HepG2 (cell line): ENCODE results near the gene CCDC18. TPM values are rescaled to one million over a fixed set of nuclear protein-coding genes. Genes with fewer than 3 reads are reported as not detected.

Source experiments
- ATAC-seq: fragments of 200-7000 bp; cut with Tn5 transposase; 3 replicates; pipeline ENCODE4 v1.9.1; 2020; ENCODE audit warnings: mild to moderate bottlenecking, moderate library complexity
- BruUV-seq: library from RNA; stranded (reverse); fragments of 400-500 nt; replicated peaks from 2 replicates; lab custom pipeline; 2021; lab: Mats Ljungman, UMichigan
- CTCF ChIA-PET: fragments of 300-600 bp; formaldehyde crosslinking; extraction: SDS; loops from one replicate; lab custom pipeline; 2021; ENCODE audit warnings: low total read pairs, inconsistent platforms, low intra/inter-chr PET ratio; lab: Yijun Ruan, JAX
- POLR2A ChIA-PET: fragments of 350-600 bp; sonication (Branson Sonifier 250); formaldehyde crosslinking; loops from one replicate; lab custom pipeline; 2020; ENCODE audit warnings: antibody characterized with exemption, inconsistent platforms; lab: Yijun Ruan, JAX
- DNase-seq: peaks from one replicate; pipeline ENCODE4 v3.0.0-alpha.2; 2015; ENCODE audit warnings: low spot score
- FAIRE-seq: peaks from 3 replicates; lab custom pipeline; 2011; peaks lifted over from hg19 to GRCh38; lab: Jason Lieb, UNC
- H2AFZ ChIP-seq: one replicate; pipeline ENCODE4 v1.6.1; 2011; ENCODE audit warnings: low read length, inconsistent platforms
- H3K27ac ChIP-seq: fragments of 300-600 bp; 3 replicates; pipeline ENCODE4 v1.8.0; 2011; ENCODE audit warnings: mixed run types, mild to moderate bottlenecking, mixed read lengths, low read length, inconsistent platforms; ENCODE audit not compliant: insufficient read depth; ENCODE audit errors: extremely low read length
- H3K27me3 ChIP-seq, 2 experiments: fragments of 200-600 bp in 1 of 2; 2 replicates in 1 of 2; 3 replicates in 1 of 2; pipeline versions ENCODE4 v1.6.0 to v1.8.0; 2011; ENCODE audit warnings: low read length in 2 of 2, mild to moderate bottlenecking in 2 of 2, moderate library complexity in 2 of 2, inconsistent platforms in 1 of 2; ENCODE audit not compliant: insufficient read depth in 2 of 2, control insufficient read depth in 1 of 2
- H3K36me3 ChIP-seq, 2 experiments: fragments of 200-600 bp in 1 of 2; replicated peaks in 1 of 2; 2 replicates in 1 of 2; 3 replicates in 1 of 2; pipeline versions ENCODE4 v1.5.1 to v1.8.0; 2011; ENCODE audit warnings: low read length in 2 of 2, inconsistent platforms in 1 of 2; ENCODE audit not compliant: insufficient read depth in 2 of 2, control insufficient read depth in 1 of 2
- H3K4me1 ChIP-seq: 2 replicates; pipeline ENCODE4 v1.5.1; 2012; ENCODE audit warnings: low read length, inconsistent platforms; ENCODE audit not compliant: insufficient read depth
- H3K4me2 ChIP-seq: 2 replicates; pipeline ENCODE4 v1.6.0; 2011; ENCODE audit warnings: low read depth, low read length, inconsistent platforms
- H3K4me3 ChIP-seq, 3 experiments: fragments of 200-600 bp in 1 of 3; sonication (generic), shearing (Covaris generic) in 1 of 3; replicated peaks in 1 of 3; 2 replicates each; pipeline ENCODE4 v1.5.1; 2011 to 2016; ENCODE audit warnings: low read length in 3 of 3, inconsistent platforms in 2 of 3, low read depth in 2 of 3, mild to moderate bottlenecking in 2 of 3, control low read depth in 1 of 3, mixed read lengths in 1 of 3; ENCODE audit not compliant: insufficient read depth in 1 of 3
- H3K79me2 ChIP-seq: one replicate; pipeline ENCODE4 v1.6.1; 2011; ENCODE audit warnings: low read length, inconsistent platforms; ENCODE audit not compliant: insufficient read depth
- H3K9ac ChIP-seq: 2 replicates; pipeline ENCODE4 v1.6.0; 2011; ENCODE audit warnings: mild to moderate bottlenecking, low read depth, low read length, inconsistent platforms; ENCODE audit not compliant: insufficient read depth
- H3K9me3 ChIP-seq: 2 replicates; pipeline ENCODE4 v1.5.1; 2012; ENCODE audit warnings: mild to moderate bottlenecking, low read length
- H4K20me1 ChIP-seq: 2 replicates; pipeline ENCODE4 v1.6.0; 2011; ENCODE audit warnings: inconsistent platforms, mild to moderate bottlenecking, low read length, moderate library complexity; ENCODE audit not compliant: insufficient read depth
- HNRNPUL1 ChIP-seq: fragments of 200-400 bp; formaldehyde crosslinking; IDR thresholded peaks from 2 replicates; pipeline ENCODE4 v1.6.1; 2017; ENCODE audit warnings: low read depth, mild to moderate bottlenecking, low read length, moderate library complexity
- KLF15 ChIP-seq: sonication (generic); formaldehyde crosslinking; IDR thresholded peaks from 2 replicates; pipeline ENCODE4 v1.8.1; 2023; ENCODE audit warnings: borderline replicate concordance, mild to moderate bottlenecking, inconsistent platforms, missing genetic modification reagents, mixed read lengths
- MAFF ChIP-seq: IDR thresholded peaks from 2 replicates; pipeline ENCODE4 v1.6.1; 2011; ENCODE audit warnings: low read depth, low read length, improper control_type of control experiment
- MAFK ChIP-seq, 2 experiments: IDR thresholded peaks in 1 of 2; conservative IDR thresholded peaks in 1 of 2; 2 replicates each; pipeline ENCODE4 v1.6.1; 2011; ENCODE audit warnings: improper control_type of control experiment in 2 of 2, low read length in 2 of 2
- NFIC ChIP-seq: IDR thresholded peaks from 2 replicates; pipeline ENCODE4 v1.6.1; 2012; ENCODE audit warnings: mild to moderate bottlenecking, low read length, inconsistent platforms
- PAX8 ChIP-seq: sonication (generic); formaldehyde crosslinking; IDR thresholded peaks from 2 replicates; pipeline ENCODE4 v1.8.0; 2022; ENCODE audit warnings: mild to moderate bottlenecking, missing genetic modification reagents, borderline replicate concordance
- ZNF652 ChIP-seq: IDR thresholded peaks from 2 replicates; pipeline ENCODE4 v1.6.1; 2016; ENCODE audit warnings: low read depth, borderline replicate concordance
- WGBS: methylation state at CpG from one replicate; pipeline ENCODE4 v1.1.6; 2017; ENCODE audit warnings: low lambda C conversion rate; 5-methylcytosine and 5-hydroxymethylcytosine counted together
- in situ Hi-C: cut with HindIII; loops from 2 replicates; pipeline ENCODE4 v1.10.0; 2017; ENCODE audit warnings: low pct_unique_long_range_greater_than_20kb; ENCODE audit not compliant: extremely low pct_ligation_motif_present
- intact Hi-C: fragments of 100-400 bp; cut with micrococcal nuclease; formaldehyde crosslinking; loops from one replicate; pipeline ENCODE4 v1.10.0; 2022; ENCODE audit not compliant: unreplicated experiment
- polyA plus RNA-seq, 8 experiments: library from polyadenylated mRNA; depleted of rRNA in 3 of 8; stranded (reverse) in 7 of 8; unstranded in 1 of 8; fragments of >200 nt; fragmentation: Illumina TruSeq in 4 of 8; extraction: Trizol in 4 of 8; gene quantifications; 2 replicates each; pipeline versions ENCODE4 v1.2.1 to v1.2.3, GENCODE V29; 2011 to 2016; ENCODE audit warnings: low read depth in 4 of 8, missing spikeins in 1 of 8, mixed read lengths in 1 of 8; ENCODE audit not compliant: insufficient read depth in 1 of 8
- total RNA-seq, 5 experiments: library from RNA; depleted of rRNA; stranded (reverse); fragments of >200 nt; fragmentation: Illumina TruSeq; extraction: Trizol; gene quantifications; 2 replicates each; pipeline ENCODE4 v1.2.3, GENCODE V29; 2016; ENCODE audit warnings: low read depth in 1 of 5
- TF ChIP-seq, protein P1 (sequence below): IDR thresholded peaks from 2 replicates; pipeline ENCODE4 v1.6.1; 2018; ENCODE audit warnings: missing genetic modification reagents, mild to moderate bottlenecking, missing compliant biosample characterization

CCDC18 gene
- total and polyA plus RNA-seq, 2 of the 13 experiments (the other 11 are each of a cell fraction or from before 2014, with no cell fraction given), result 1.9 to 18.4 TPM

DNA sequence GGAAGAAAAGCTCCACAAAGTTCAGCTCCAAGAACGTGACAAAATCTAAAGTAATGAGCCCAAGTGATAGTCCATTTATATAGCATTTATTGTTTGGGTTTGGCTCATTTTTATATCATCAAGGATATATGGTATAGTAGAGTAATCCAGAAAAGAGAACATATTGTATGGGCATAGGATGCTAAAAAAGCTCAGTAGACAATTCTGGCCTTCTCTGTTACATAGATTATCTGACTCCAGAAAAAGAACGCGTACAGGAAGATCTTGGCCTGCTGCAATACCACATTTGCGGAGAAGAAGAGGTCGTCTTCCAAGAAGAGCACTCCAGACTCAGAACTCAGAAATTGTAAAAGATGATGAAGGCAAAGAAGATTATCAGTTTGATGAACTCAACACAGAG is 44.1 kb upstream of the CCDC18 start:
- intact Hi-C loops, result no loop called here
- FAIRE-seq (no peak), ATAC-seq (no peak), DNase-seq (no peak)
- Histone ChIP-seq H4K20me1 (no peaks in the 10 kb centered on the region), H3K27ac (no peak overlapping the region), H2AFZ (no peak overlapping the region), H3K4me2 (no peak overlapping the region), H3K27me3 (no peaks in the 10 kb centered on the region), H3K79me2 (no peaks in the 10 kb centered on the region), H3K4me1 (no peaks in the 10 kb centered on the region), H3K9ac (no peak overlapping the region), H3K9me3 (no peaks in the 10 kb centered on the region), H3K36me3 (peaks cover 11 to 55% of the 10 kb centered on the region in 2 experiments), H3K4me3 (no peak overlapping the region)
- POLR2A ChIA-PET, result no interaction called here
- 94% methylated on average over 5 of the region's 5 CpGs for WGBS
- CTCF ChIA-PET, result no interaction called here
- peak; percentile 59 to 71 for TF ChIP-seq MAFK (conservative IDR thresholded peaks at IDR 0.05 in 1 of 2, IDR thresholded peaks at IDR 0.05 in 1 of 2; ENCODE audit: low read length in 2 of 2)
- TF ChIP-seq HNRNPUL1, result no peak
- TF ChIP-seq MAFF, result peak; percentile 55; the same call in 1 of the 2 replicates
- TF ChIP-seq NFIC, result no peak
- TF ChIP-seq, protein P1, sequence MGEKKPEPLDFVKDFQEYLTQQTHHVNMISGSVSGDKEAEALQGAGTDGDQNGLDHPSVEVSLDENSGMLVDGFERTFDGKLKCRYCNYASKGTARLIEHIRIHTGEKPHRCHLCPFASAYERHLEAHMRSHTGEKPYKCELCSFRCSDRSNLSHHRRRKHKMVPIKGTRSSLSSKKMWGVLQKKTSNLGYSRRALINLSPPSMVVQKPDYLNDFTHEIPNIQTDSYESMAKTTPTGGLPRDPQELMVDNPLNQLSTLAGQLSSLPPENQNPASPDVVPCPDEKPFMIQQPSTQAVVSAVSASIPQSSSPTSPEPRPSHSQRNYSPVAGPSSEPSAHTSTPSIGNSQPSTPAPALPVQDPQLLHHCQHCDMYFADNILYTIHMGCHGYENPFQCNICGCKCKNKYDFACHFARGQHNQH (CRISPR knock-in tag), result no peak
- TF ChIP-seq ZNF652 (CRISPR knock-in tag), result no peak
- no peak for TF ChIP-seq PAX8 (CRISPR knock-in tag)
- TF ChIP-seq KLF15 (CRISPR knock-in tag), result no peak
- no TSS peak for BruUV-seq
- in situ Hi-C loops, result no loop called here
